ENCODE data around the gene BRINP1. TPM values are rescaled to one million over a fixed set of nuclear protein-coding genes. Genes with fewer than 3 reads are reported as not detected.

Gene BRINP1
- polyA plus RNA-seq, 3 donors = not detected

DNA sequence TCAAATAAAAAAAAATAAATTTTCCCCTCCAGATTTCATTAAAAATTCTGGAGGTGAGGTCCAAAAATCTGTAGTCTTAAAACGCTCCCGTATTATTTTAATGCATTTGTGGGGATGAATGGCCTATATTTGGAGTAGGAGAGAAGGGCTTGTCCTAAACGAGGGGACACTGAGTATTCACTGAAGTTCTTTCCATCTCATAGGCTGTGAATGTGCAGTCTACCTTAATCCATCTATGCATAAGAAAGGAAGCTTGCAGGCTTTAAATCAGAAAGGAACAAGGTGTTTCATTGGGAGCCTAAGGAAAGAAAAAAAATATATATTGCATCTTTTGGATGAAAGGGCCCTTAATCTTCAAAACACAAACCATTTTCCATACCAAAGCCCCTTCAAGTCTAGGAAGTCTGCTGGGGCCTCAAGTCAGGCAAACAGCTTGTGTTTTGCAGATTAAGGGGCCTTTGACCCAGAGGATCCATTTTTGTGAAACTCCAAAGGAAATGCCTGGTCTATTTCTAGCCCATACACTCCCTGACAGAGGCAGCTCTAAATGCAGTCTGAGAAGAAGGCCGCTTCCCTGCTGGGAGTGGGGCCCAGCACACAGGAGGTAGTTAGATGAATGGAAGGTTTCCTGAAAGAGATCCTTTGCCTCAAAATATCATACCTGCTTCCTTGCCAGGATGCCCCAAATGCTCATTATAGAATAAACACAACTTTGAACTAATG, 35.6 kb downstream of the BRINP1 start:
- H3K4me3 Mint-ChIP-seq = no peak overlapping the region
- H3K27ac ChIP-seq (ENCODE audit: low read depth in 1 of 2, low read length in 2 of 2) = no peak overlapping the region
- no peak for DNase-seq
- H3K4me3 ChIP-seq (replicated peaks in 1 of 3; ENCODE audit: low read depth in 2 of 3, low read length in 3 of 3) = no peak overlapping the region
- H3K36me3 Mint-ChIP-seq = no peaks in the 10 kb centered on the region
- H3K9me3 Mint-ChIP-seq = peaks cover 2 to 17% (median 5%) of the 10 kb centered on the region in 7 donors
- TF ChIP-seq, protein P1, sequence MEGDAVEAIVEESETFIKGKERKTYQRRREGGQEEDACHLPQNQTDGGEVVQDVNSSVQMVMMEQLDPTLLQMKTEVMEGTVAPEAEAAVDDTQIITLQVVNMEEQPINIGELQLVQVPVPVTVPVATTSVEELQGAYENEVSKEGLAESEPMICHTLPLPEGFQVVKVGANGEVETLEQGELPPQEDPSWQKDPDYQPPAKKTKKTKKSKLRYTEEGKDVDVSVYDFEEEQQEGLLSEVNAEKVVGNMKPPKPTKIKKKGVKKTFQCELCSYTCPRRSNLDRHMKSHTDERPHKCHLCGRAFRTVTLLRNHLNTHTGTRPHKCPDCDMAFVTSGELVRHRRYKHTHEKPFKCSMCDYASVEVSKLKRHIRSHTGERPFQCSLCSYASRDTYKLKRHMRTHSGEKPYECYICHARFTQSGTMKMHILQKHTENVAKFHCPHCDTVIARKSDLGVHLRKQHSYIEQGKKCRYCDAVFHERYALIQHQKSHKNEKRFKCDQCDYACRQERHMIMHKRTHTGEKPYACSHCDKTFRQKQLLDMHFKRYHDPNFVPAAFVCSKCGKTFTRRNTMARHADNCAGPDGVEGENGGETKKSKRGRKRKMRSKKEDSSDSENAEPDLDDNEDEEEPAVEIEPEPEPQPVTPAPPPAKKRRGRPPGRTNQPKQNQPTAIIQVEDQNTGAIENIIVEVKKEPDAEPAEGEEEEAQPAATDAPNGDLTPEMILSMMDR (IDR thresholded peaks at IDR 0.05) = no peak
- H3K27ac Mint-ChIP-seq = no peak overlapping the region
- H3K9ac ChIP-seq (ENCODE audit: insufficient read depth, low read length, poor library complexity, severe bottlenecking) = no peak overlapping the region
- no peak overlapping the region for H3K4me2 ChIP-seq (replicated peaks; ENCODE audit: extremely low read depth, low read length, poor library complexity, severe bottlenecking)
- H3K4me1 Mint-ChIP-seq = no peaks in the 10 kb centered on the region
- WGBS (ENCODE audit: insufficient coverage) = no CpG with 5 or more reads among the region's 4 CpGs
- intact Hi-C loops (cut with micrococcal nuclease) = no loop called here
- no peaks in the 10 kb centered on the region for H3K36me3 ChIP-seq (replicated peaks in 1 of 2; ENCODE audit: control insufficient read depth in 1 of 2, insufficient read depth in 2 of 2, low read length in 2 of 2)
- no peak overlapping the region for H2AFZ ChIP-seq (ENCODE audit: insufficient read depth, low read depth, low read length, poor library complexity, severe bottlenecking)
- H4K20me1 ChIP-seq (ENCODE audit: insufficient read depth, low read length) = no peaks in the 10 kb centered on the region
- peaks cover 0 to 2% (median 0%) of the 10 kb centered on the region in 3 donors for H3K27me3 Mint-ChIP-seq (ENCODE audit: low read depth in 3 of 3)
- H3K79me2 ChIP-seq (ENCODE audit: insufficient read depth, low read length) = no peaks in the 10 kb centered on the region
- no peaks in the 10 kb centered on the region for H3K27me3 ChIP-seq (ENCODE audit: control insufficient read depth in 2 of 2, insufficient read depth in 2 of 2, low read length in 2 of 2)
- no peaks in the 10 kb centered on the region for H3K4me1 ChIP-seq (ENCODE audit: control insufficient read depth in 1 of 2, insufficient read depth in 2 of 2, low read length in 2 of 2)
- peaks cover 3 to 12% of the 10 kb centered on the region in 2 donors for H3K9me3 ChIP-seq (replicated peaks in 1 of 2; ENCODE audit: control insufficient read depth in 1 of 2, insufficient read depth in 1 of 2, low read length in 2 of 2)

DNA sequence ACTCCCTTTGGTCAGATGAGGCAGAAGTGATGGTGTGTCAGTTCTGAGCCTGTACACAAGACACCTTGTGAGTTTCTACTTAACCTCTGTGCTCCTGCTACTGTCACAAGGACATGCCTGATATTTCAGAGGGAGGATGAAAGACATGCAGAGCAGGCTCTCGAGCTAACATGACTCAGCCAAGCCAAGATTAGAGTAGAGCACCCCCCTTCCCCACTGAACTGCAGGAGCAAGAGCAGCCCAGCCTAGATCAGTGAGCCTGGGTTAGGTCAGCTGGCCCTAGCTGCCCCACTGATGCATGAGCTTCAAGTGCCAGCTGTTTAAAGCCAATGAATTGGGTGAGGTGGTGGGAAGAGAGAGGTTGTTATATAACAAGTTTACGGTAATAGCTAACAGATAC, 36.7 kb downstream of the BRINP1 start:
- DNase-seq = no peak
- no peaks in the 10 kb centered on the region for H3K79me2 ChIP-seq (ENCODE audit: insufficient read depth, low read length)
- H3K4me2 ChIP-seq (replicated peaks; ENCODE audit: extremely low read depth, low read length, poor library complexity, severe bottlenecking) = no peak overlapping the region
- H3K9me3 ChIP-seq (replicated peaks in 1 of 2; ENCODE audit: control insufficient read depth in 1 of 2, insufficient read depth in 1 of 2, low read length in 2 of 2) = peaks cover 3 to 13% of the 10 kb centered on the region in 2 donors
- TF ChIP-seq, protein P1 (IDR thresholded peaks at IDR 0.05) = no peak
- no peak overlapping the region for H2AFZ ChIP-seq (ENCODE audit: insufficient read depth, low read depth, low read length, poor library complexity, severe bottlenecking)
- no peaks in the 10 kb centered on the region for H3K27me3 ChIP-seq (ENCODE audit: control insufficient read depth in 2 of 2, insufficient read depth in 2 of 2, low read length in 2 of 2)
- H3K4me1 ChIP-seq (ENCODE audit: control insufficient read depth in 1 of 2, insufficient read depth in 2 of 2, low read length in 2 of 2) = no peaks in the 10 kb centered on the region
- H4K20me1 ChIP-seq (ENCODE audit: insufficient read depth, low read length) = no peaks in the 10 kb centered on the region
- Mint-ChIP-seq H3K9me3 (peaks cover 2 to 16% (median 7%) of the 10 kb centered on the region in 7 donors), H3K27me3 (ENCODE audit: low read depth in 3 of 3) (peaks cover 0 to 2% (median 0%) of the 10 kb centered on the region in 3 donors), H3K36me3 (no peaks in the 10 kb centered on the region), H3K4me1 (no peaks in the 10 kb centered on the region), H3K27ac (no peak overlapping the region), H3K4me3 (no peak overlapping the region)
- H3K27ac ChIP-seq (ENCODE audit: low read depth in 1 of 2, low read length in 2 of 2) = no peak overlapping the region
- WGBS (ENCODE audit: insufficient coverage) = no CpG with 5 or more reads among the region's 2 CpGs
- intact Hi-C loops (cut with micrococcal nuclease) = no loop called here
- no peak overlapping the region for H3K9ac ChIP-seq (ENCODE audit: insufficient read depth, low read length, poor library complexity, severe bottlenecking)
- no peaks in the 10 kb centered on the region for H3K36me3 ChIP-seq (replicated peaks in 1 of 2; ENCODE audit: control insufficient read depth in 1 of 2, insufficient read depth in 2 of 2, low read length in 2 of 2)
- H3K4me3 ChIP-seq (replicated peaks in 1 of 3; ENCODE audit: low read depth in 2 of 3, low read length in 3 of 3) = no peak overlapping the region

Data from CD14-positive monocyte (primary cell).